Fibroblast of skin of left quadriceps (primary cell): Measurements from ENCODE around the gene LINC00632.
"Not testable (repeated sequence)": the region's sequence is repeated elsewhere in the genome, so short reads cannot be mapped to it uniquely, and the experiment has no call there.

Source experiments
- DNase-seq, 2 experiments: peaks; one replicate each; pipeline ENCODE4 v3.0.0-alpha.2; 2013; ENCODE audit warnings: low read depth in 2 of 2

The LINC00632 gene

DNA sequence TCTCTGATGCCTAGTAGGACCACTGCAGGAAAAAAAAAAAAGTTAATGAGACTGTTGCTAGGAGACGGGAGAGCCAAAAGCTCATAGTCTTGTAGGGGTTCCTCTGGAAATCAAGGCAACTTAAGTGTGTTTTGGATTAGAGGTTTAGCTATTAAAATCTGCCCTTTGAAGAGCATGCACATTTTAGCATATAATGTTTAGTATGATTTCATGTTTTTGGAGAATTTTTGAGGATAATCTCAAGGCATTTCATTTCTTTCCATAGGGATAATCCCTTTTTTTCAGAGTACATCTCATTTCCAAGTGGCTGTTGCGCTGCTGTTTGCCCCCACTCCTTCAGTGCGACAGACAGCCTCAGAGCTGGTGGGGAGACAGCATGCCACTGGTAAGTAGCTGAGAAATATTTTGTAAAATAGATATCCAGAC, at the start of gene LINC00632:
TSS of gene LINC00632 (plus strand) at position 339 of the 426 bp plus-strand sequence.
- no peak for DNase-seq

DNA sequence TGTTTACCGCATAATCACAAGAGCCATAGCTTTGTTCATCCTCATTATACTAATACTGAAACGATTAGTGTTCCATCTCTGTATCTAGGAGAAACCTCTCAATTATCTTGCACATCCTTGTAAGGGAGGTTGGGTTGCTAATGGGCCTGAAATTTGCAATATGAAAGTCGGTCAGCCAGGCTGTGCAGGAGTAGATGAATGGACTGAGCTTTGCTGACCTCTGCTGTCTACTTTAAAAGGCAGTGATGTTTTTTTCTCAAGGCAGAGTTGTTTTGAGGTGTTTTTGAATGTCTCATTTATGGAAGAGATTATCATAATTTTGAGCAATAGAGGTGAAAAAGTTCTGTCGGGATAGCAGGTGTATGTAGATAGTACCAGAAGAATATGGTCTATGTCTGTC, 47.9 kb upstream of the LINC00632 start:
- DNase-seq, result no peak

DNA sequence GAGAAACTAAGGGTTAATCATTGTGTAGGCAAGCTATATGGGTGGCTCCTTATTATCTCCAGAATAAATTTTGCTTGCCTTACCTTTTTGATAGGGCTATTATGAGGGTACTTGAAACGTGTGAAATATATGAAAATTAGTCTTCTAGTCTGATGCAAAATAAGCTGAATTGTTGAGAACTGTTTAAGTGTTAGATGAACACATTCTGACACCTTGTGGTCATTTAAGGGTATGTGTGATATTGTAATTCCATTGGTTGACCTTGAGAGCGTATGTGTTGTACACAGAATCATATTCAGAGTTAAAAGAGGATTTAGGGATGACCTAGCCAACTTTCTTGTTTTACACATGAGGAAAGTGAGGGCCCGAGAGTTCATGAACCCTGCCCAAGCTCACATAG, 44.6 kb upstream of the LINC00632 start:
- peak; percentile 1 to 4 for DNase-seq

DNA sequence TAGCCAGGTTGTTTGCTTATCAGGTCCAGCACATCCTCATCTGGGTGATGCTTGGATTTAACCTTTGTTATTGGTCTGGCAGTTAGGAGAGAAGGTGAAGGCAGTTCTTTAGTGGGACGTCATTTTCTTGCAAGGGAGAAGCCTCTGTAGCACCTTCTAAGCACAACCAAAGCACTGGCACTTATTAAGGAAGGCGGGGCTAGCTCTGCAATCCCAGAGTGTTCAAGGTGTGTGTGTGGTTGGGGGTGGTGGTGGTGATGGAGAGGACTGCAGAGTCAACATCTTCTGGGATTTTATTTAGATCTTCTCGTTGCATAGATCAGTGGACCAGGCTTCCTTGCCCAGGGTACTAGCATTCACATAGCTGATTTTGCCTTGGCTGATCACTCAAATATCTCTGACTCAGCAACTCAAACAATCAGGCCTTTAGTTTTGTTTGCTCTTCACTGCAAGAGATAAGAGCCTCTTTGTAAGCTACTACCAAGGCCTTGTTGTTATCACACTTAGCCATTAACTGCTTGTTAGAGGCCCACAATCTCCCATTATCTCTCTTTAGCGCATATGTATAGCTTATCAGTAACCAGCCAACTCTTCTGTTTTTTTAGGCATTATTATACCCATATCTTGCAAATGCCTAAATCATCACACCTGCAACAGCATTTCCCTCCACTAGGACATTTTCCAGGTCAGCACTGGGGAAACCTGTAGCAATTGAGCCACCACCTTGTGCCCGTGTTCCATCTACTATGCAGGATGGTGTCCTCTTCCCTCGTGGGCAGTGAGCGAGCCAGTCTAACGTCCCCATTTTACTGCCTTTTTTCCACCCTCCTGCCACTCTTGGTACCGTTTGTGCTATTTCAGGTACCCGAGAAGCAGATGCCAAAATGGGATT, 36.5 kb upstream of the LINC00632 start:
- DNase-seq, result no peak

DNA sequence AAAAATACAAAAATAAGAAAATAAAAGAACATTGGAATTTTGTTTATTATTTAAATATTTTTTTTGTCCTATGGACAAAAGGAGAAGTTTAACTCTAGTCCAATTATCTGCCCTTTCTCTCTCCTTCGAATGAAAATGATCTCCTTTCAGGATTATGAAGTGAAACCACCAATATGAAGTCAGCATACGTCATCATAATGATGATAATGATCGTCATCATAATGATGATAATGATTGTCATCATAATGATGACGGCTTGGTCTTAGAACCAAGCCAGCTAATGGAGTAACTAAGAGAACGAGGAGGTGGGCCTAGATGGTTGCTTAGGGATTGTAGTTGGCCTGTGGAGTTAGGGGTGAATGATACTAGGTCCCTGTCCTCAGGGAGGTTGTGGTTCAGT, 21.9 kb upstream of the LINC00632 start:
- DNase-seq, result no peak

DNA sequence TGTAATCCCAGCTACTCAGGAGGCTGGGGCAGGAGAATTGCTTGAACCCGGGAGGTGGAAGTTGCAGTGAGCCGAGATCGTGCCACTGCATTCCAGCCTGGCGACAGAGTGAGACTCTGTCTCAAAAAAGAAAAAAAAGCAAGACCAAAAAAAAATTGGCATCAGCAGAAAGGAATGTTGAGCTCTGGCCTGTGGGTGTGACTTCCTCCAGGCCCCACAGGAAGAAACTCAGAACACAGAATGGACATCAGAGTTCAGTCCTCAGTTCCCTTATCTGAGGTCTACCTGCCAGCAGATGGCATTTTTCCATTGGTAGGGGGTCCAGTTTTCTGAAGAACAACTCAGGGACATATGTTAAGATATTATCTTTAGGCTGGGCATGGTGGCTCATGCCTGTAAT, 18.0 kb upstream of the LINC00632 start:
- DNase-seq, result not testable (repeated sequence)

DNA sequence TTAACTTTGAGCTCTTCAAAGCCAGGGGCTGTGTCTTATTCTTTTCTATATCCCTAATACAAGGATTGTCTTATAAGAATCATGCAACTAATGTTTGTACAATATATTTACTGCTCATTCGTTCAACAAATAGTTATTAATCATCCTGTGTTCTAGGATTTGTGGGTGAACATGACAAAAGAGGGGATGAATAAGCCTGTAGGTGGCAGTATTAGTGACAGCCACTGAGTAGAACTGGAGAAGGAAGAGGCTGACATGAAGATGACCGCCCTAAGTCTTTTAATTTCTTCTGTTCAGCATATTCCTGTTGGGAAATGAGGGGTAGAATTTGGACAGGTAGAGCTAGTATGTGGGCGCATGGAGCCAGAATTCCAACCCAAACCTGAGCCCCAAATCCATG, 11.9 kb upstream of the LINC00632 start:
- no peak for DNase-seq

DNA sequence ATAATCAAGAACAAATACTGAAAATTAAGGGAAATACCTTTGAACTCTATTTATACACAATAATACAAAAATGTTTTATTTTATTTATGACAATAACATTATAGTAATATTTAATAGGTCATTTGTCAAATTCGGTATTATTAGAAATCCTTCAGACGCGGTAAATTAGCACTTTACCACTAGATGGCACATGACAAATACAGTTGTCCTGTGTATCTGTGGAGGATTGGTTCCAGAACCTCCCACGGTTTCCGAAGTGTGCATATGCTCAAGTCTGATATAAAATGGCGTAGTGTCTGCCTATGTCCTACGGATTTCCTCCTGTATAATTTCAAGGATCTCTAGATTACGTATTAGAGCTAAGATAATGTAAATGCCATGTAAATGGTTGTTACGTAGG, 8.1 kb upstream of the LINC00632 start:
- DNase-seq, result no peak

DNA sequence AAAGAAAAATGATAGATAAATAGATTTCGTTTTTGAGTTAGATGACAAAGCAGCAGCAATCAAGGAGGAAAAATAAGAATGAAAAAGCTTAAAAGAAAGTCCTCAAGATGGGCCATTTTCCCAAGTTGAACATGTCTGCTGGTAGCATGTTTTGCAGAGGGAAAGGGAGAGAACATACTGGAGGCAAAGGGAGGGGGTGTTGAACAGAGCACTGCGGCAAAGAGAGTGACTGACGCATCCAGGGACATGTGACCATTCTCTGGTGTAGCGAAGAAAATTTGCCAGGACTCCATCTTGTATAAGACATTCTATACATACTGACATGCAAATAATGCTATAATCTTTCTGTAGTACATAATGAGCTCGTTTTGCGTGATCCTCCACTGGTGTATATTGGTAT, 1.2 kb downstream of the LINC00632 start:
- DNase-seq, result no peak

DNA sequence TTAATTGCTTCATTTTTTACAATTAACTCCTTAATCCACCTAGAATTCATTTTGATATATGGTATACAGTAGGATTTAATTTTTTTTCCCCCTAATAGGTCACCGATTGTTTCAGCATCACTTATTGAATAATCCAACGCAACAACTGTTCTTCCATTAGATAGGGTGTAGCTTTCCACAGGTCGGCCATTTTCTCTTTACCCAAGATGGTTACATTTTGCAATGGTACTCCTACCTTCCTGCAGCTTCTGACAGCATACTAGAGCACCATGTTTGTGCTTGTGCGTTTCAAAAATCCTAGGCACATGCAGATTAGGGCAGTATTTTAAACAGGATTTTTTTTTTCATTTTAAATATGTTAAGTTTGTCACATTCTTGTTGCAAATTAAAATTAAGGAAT, 2.3 kb downstream of the LINC00632 start:
- no peak for DNase-seq

DNA sequence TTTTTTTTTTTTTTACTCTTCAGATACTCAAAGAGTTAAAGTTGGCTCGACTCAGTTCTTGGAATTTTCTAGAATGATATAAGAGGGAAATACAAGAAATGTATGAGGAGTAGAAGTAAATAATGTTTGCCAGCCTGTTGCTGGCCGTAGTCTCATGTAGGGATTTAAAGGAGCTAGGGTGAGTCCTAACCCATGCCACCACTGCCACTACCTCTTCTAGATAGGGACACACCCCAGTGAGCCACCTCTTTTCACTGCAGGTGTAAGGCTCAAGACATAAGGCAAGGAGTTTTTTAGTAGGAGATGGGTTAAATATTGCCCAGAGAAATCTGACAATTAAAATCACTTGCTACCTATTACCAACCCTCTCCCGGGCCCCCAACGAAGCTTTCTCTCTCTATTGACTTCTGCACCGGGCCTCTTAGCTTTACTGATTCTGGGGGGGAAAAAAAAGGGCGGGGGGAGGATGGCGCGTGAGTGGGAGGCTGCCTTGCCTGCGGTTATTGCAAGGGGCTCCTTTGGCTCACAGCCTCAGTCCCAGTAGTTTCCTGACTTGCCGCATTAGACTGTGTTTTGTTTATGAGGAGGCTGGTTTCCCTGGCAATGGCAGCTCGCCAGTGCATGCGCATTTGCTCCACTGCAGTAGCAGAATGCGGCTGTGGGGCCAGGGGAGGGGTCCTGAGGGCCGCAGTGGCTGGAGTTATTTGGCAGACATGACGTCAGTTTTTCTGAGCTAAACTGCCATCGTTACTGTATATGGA, 3.0 kb downstream of the LINC00632 start:
- peak; percentile 56 to 58 for DNase-seq

DNA sequence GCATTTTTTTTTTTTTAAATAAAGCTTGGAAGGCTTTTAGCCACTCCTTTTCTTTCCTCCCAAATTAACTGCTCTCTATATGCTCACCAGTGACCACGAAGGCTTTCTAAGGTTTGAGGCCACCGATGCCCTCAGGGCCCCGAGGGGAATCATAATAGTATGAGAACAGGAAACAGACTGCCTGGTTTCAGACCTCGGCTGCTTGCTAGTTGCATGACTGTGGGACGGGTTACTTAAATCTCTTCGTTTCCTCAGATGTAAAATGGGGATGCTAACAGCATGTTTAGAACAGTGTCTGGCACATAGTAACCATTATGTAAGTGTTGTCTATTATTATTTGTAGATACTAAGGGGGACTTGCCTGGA, 3.6 kb downstream of the LINC00632 start:
- DNase-seq, result no peak

DNA sequence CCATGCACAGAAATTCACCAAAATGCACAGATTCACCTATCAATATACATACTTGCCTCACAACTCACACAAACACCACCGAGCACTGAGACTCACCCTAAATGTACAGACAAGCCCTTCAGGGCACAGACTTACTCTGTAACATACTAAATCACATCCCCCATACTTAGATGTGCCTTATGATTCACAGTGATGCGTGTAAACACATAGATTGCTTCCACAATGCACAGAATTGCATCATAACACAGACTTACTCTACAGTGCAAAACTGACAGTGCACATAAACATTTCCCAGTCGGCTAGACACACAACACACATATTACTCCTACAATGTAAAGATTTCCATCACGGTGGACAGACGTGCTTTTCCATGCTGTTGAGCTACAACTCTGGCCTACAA, 6.2 kb downstream of the LINC00632 start:
- peak in 1 of 2 experiments; percentile 45 for DNase-seq

DNA sequence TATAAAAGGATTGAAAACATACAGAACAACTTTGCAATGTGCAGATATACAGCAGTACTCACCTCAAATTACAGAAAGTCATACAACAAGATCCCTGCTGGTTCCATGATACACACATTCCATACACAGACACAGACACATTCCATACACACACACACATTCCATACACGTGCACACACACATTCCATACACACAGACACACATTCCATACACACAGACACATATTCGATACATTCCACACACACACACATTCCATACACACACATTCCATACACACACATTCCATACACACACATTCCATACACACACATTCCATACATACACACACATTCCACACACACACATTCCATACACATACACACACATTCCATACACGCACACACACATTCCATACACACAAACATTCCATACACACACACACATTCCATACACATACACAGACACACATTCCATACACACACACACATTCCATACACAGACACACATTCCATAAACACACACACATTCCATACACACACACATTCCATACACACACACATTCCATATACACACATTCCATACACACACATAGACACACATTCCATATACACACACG, 13.7 kb downstream of the LINC00632 start:
- DNase-seq, result no peak

DNA sequence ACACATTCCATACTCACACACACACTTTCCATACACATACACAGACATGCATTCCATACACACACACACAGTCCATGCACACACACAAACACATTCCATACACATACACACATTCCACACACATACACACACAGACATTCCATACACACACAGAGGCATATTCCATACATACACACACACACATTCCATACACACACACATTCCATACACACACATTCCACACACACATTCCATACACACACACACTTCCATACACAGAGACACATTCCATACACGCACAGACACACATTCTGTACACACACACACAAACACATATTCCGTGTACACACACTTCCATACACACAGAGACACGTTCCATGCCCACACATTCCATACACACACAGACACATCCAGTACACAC, 14.8 kb downstream of the LINC00632 start:
- DNase-seq, result no peak

DNA sequence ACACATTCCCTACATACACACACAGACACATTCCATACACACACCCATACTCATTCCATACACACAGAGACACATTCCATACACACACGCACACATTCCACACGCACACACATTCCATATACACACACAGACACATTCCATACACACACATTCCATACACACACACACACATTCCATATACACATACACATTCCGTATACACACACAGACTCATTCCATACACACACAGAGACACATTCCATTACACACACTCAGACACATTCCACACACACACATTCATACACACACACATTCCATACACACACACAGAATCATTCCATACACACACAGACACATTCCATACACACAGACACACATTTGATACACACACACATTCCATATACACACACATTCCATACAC, 15.2 kb downstream of the LINC00632 start:
- no peak for DNase-seq

DNA sequence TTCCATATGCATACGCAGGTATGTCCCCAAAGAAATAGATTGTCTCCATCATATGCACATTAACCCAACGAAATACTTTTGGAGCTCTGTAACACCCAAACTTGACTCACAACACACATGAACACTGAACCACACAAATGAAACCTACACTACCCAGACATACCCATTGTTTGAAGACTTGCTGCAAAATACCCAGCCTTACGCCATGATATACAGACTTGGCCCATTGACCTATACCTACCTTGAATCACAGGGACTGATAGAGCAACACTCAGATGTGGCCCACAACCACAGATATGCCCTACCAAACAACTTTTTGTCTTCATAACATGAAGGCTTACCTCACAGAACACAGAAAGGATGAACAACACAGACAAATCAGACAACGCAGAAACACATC, 15.9 kb downstream of the LINC00632 start:
- no peak for DNase-seq

DNA sequence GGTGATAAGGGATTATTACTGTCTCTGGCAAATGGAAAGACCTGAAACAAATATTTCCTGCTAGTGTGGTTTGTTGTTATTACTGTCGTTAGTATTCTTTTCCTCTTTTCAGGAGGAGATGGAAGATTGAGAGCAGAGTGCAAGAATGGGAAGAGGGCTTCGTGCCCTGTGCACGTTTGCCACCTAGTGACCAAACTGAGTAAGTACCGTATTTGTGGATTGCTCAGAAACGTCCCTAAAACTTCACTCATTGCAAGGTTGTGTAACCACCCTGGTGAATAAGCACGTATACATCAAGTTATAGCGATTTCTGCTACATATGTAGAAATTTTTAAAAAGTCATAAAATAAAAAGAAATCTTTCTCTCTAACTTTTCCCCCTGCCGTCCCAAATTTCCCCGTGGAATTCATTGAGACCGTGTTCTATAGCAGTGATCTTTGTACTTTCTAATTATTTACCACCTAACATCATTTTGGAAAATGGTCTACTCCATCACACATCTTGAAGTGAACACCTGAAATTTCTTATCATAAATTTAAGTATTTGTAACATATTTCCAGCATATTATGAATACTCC, 24.3 kb downstream of the LINC00632 start:
- no peak for DNase-seq

DNA sequence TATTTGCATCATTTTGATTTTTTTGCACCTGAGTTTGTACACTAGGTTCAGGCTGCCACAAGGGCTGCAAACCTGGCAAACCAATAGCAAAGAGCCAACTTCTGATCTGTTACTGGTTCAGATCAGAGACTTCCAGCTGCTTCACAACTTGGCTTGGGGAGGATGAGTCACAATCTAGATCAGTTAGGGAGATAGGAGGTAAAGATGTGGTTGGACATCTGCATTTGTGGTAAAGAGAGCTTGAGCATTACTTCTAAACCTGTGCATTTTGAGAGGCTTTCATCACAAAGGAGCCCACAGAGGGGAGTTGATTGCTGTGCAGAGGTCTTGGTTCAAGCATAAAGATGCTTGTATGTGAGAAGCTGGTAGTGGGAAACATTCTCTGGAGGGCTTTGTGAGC, 34.5 kb downstream of the LINC00632 start:
- DNase-seq, result no peak

DNA sequence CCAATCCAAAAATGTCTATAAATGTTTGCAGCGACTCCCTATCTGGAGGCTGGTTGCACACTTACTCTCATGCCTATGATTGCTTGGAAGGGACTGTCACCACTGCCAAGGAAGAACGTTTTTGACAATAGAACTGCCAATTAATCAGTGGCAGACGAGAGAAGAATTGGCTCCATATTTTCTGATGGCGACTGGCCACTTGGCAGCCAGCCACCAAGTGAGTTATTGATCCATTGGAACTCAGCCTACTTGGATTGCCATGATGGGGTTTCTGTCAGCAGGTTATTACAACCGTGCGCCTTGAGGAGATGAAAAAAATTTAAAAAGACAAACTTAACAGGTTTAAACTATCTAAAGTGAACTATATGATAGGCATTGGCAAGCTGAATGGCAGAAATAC, 47.4 kb downstream of the LINC00632 start:
- DNase-seq, result no peak

DNA sequence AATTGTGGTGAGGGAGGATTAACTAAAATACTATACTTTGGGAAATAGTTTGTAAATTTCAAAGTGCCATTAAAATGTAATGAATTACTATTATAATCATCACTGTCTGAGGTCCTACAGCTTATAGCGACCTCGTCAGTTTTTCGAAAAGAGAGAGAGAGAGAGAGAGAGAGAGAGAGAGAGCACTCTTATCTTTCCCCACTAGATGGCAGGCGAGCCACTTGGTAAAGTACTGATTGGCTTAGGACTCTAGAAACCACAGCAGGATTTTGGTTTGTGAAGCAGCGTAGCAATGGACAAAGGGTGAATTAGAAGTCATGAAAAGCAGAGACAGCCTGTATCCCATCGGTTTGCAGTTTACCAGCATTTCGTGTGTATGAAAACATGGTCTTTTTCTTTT, 52.5 kb downstream of the LINC00632 start:
- DNase-seq, result peak in 1 of 2 experiments; percentile 42

DNA sequence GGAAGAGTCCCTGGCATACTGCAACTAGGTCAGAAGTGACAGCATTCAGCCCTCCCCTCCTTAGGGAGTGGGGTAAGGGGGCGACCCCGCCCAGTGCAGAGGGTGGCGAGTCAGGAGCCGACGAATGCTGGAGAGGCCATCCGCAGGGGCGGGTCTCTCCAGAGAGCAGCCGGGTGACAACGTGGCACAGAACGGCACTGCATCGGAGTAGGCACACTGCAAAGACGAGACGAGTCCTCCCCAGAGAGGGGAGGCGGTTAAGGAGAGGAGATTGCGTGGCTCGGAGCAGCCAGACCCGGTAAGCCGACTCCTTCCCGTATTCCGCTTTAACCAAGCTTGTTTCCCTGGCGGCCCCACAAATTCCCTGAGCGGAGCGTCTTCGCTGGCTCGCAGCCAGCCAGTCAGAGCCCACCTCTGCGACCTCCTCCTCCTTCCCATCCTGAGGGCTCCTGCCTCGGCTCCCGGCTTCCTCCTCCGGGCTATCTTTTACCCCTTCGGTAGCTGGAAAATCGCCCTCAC, 54.9 kb downstream of the LINC00632 start:
- peak; percentile 43 to 50 for DNase-seq
